OCI-LY7 (cell line): Measurements from ENCODE around the gene SPEN. TPM values are rescaled to one million over a fixed set of nuclear protein-coding genes. Genes with fewer than 3 reads are reported as not detected.

Source experiments
- BruUV-seq: library from RNA; stranded (reverse); fragments of 400-500 nt; replicated peaks from 2 replicates; lab custom pipeline; 2021; lab: Mats Ljungman, UMichigan
- CTCF ChIA-PET: fragments of 300-600 bp; sonication (Branson Sonifier 250); formaldehyde crosslinking; loops from one replicate; lab custom pipeline; 2022; ENCODE audit warnings: antibody characterized with exemption; ENCODE audit not compliant: unreplicated experiment; lab: Charles Lee
- POLR2A ChIA-PET: fragments of 300-600 bp; sonication (Branson Sonifier 250); formaldehyde crosslinking; loops from one replicate; lab custom pipeline; 2022; ENCODE audit warnings: antibody characterized with exemption; lab: Charles Lee
- DNase-seq: peaks from one replicate; pipeline ENCODE4 v3.0.0-alpha.2; 2015; ENCODE audit warnings: low spot score
- H2AFZ ChIP-seq: fragments of 200-600 bp; sonication (generic), shearing (Covaris generic); 2 replicates; pipeline ENCODE4 v1.6.1; 2014; ENCODE audit warnings: mild to moderate bottlenecking, antibody characterized with exemption, low read length, moderate library complexity
- H3K27ac ChIP-seq: fragments of 200-600 bp; sonication (generic); 2 replicates; pipeline ENCODE4 v1.5.1; 2014; ENCODE audit warnings: mixed run types, low read depth, mild to moderate bottlenecking, moderate library complexity, low read length, inconsistent platforms; ENCODE audit not compliant: poor library complexity, severe bottlenecking
- H3K36me3 ChIP-seq: fragments of 200-600 bp; sonication (generic); 2 replicates; pipeline ENCODE4 v1.6.1; 2014; ENCODE audit warnings: mild to moderate bottlenecking, antibody characterized with exemption, low read length, moderate library complexity, mixed read lengths; ENCODE audit not compliant: insufficient read depth
- H3K4me1 ChIP-seq: fragments of 200-600 bp; sonication (generic); 2 replicates; pipeline ENCODE4 v1.5.1; 2014; ENCODE audit warnings: mild to moderate bottlenecking, low read length; ENCODE audit not compliant: insufficient read depth, poor library complexity, severe bottlenecking
- H3K4me2 ChIP-seq: fragments of 200-600 bp; sonication (generic); 2 replicates; pipeline ENCODE4 v1.6.1; 2014; ENCODE audit warnings: mild to moderate bottlenecking, low read length
- H3K4me3 ChIP-seq: fragments of 200-600 bp; sonication (generic); 2 replicates; pipeline ENCODE4 v1.5.1; 2014; ENCODE audit warnings: mild to moderate bottlenecking, low read depth, low read length; ENCODE audit not compliant: poor library complexity, severe bottlenecking
- H3K79me2 ChIP-seq: fragments of 200-600 bp; sonication (generic); 2 replicates; pipeline ENCODE4 v1.6.1; 2016; ENCODE audit warnings: low read depth, mild to moderate bottlenecking, low read length, moderate library complexity, mixed read lengths; ENCODE audit not compliant: insufficient read depth
- H3K9me2 ChIP-seq: fragments of 200-600 bp; sonication (generic); 2 replicates; pipeline ENCODE4 v1.6.1; 2016; ENCODE audit warnings: mild to moderate bottlenecking, low read length, mixed read lengths; ENCODE audit not compliant: insufficient read depth
- H3K9me3 ChIP-seq: fragments of 200-600 bp; sonication (generic); 2 replicates; pipeline ENCODE4 v1.6.1; 2014; ENCODE audit warnings: mild to moderate bottlenecking, mixed run types, low read length, mixed read lengths
- H4K20me1 ChIP-seq: fragments of 200-600 bp; sonication (generic); 2 replicates; pipeline ENCODE4 v1.6.1; 2014; ENCODE audit warnings: mild to moderate bottlenecking, antibody characterized with exemption, low read length, moderate library complexity, mixed read lengths; ENCODE audit not compliant: insufficient read depth
- CTCF ChIP-seq: fragments of 200-600 bp; sonication (generic); conservative IDR thresholded peaks from 2 replicates; pipeline ENCODE4 v1.5.1; 2014; ENCODE audit warnings: mild to moderate bottlenecking, antibody characterized with exemption, low read length, moderate library complexity, mixed read lengths
- EZH2phosphoT487 ChIP-seq: fragments of 200-600 bp; sonication (generic); IDR thresholded peaks from 2 replicates; pipeline ENCODE4 v1.6.1; 2018; ENCODE audit warnings: low read depth, borderline replicate concordance, mild to moderate bottlenecking, mixed run types, antibody characterized with exemption, low read length, moderate library complexity, mixed read lengths
- intact Hi-C: fragments of 100-400 bp; cut with micrococcal nuclease; formaldehyde crosslinking; loops from one replicate; pipeline ENCODE4 v1.10.0; 2022; ENCODE audit not compliant: unreplicated experiment
- total RNA-seq, 2 experiments: library from RNA; depleted of rRNA in 1 of 2; stranded (reverse); fragments of >200 nt in 1 of 2; shearing (Covaris generic) in 1 of 2; gene quantifications; 2 replicates each; pipeline ENCODE4 v1.2.3, GENCODE V29; 2014 to 2022

SPEN gene
- total RNA-seq, 2 experiments from 2014 or later: 40.7 to 87.1 TPM

GRCh38 chr1:15852828-15853302 lies 5.4 kb downstream of the SPEN start:
- Histone ChIP-seq H3K4me2 (peak overlapping the region; percentile 94), H3K79me2 (peaks cover 100% of the 10 kb centered on the region), H3K9me3 (no peaks in the 10 kb centered on the region), H3K27ac (no peak overlapping the region), H2AFZ (no peak overlapping the region), H3K36me3 (peaks cover 34% of the 10 kb centered on the region), H3K4me1 (peaks cover 33% of the 10 kb centered on the region), H3K9me2 (no peaks in the 10 kb centered on the region), H3K4me3 (no peak overlapping the region), H4K20me1 (peaks cover 18% of the 10 kb centered on the region)
- ChIA-PET CTCF (no interaction called here), POLR2A (interaction anchor here (0.6 to 1.1 kb wide), 2 partner anchors 19 to 122 kb away, joined by 3 to 5 read pairs; no protein-coding TSS in a partner anchor)
- DNase-seq: no peak
- BruUV-seq: no TSS peak
- no peak for TF ChIP-seq CTCF
- TF ChIP-seq EZH2phosphoT487: no peak
- intact Hi-C loops: no loop called here

- peaks cover 100% of the 10 kb centered on the region for H3K79me2 ChIP-seq
- peaks cover 30% of the 10 kb centered on the region for H3K36me3 ChIP-seq
- H2AFZ ChIP-seq: no peak overlapping the region
- ChIA-PET POLR2A (no interaction called here), CTCF (no interaction called here)
- H3K27ac ChIP-seq: no peak overlapping the region
- intact Hi-C loops: no loop called here
- DNase-seq: no peak
- no peaks in the 10 kb centered on the region for H3K9me3 ChIP-seq
- no peak overlapping the region for H3K4me2 ChIP-seq
- H3K4me3 ChIP-seq: no peak overlapping the region
- peaks cover 20% of the 10 kb centered on the region for H4K20me1 ChIP-seq
- no peak for TF ChIP-seq CTCF
- TF ChIP-seq EZH2phosphoT487: no peak
- no peaks in the 10 kb centered on the region for H3K9me2 ChIP-seq
- peaks cover 29% of the 10 kb centered on the region for H3K4me1 ChIP-seq
- no TSS peak for BruUV-seq
Measured at GRCh38 chr1:15856888-15857287, 9.4 kb downstream of the SPEN start.

GRCh38 chr1:15858069-15858670 lies 10.7 kb downstream of the SPEN start:
- no peak overlapping the region for H3K4me2 ChIP-seq
- H4K20me1 ChIP-seq: peaks cover 13% of the 10 kb centered on the region
- intact Hi-C loops: no loop called here
- no peaks in the 10 kb centered on the region for H3K9me2 ChIP-seq
- H3K79me2 ChIP-seq: peaks cover 100% of the 10 kb centered on the region
- no peak overlapping the region for H3K27ac ChIP-seq
- peaks cover 16% of the 10 kb centered on the region for H3K4me1 ChIP-seq
- H3K4me3 ChIP-seq: no peak overlapping the region
- H2AFZ ChIP-seq: no peak overlapping the region
- peaks cover 30% of the 10 kb centered on the region for H3K36me3 ChIP-seq
- no peak for TF ChIP-seq EZH2phosphoT487
- no peak for TF ChIP-seq CTCF
- no peak for DNase-seq
- BruUV-seq: no TSS peak
- ChIA-PET CTCF (interaction anchor here (0.5 kb wide), 1 partner anchor 286 kb away, joined by 5 read pairs; no protein-coding TSS in a partner anchor), POLR2A (interaction anchor here (0.6 to 1.9 kb wide), 4 partner anchors 8 to 33 kb away, joined by 3 to 6 read pairs (median 4); partner anchors contain the start of gene SPEN)
- no peaks in the 10 kb centered on the region for H3K9me3 ChIP-seq
